Measurements from ENCODE around the gene NDUFA8. TPM values are rescaled to one million over a fixed set of nuclear protein-coding genes. Genes with fewer than 3 reads are reported as not detected.

NDUFA8 gene
- total RNA-seq (2014; rRNA removed; shearing (Covaris generic); ENCODE audit: low replicate concordance): 39.7 and 42.7 TPM in 2 replicates

- peak within 1 kb of the TSS; percentile 90 for H3K4me2 ChIP-seq (ENCODE audit: low read depth, low read length, poor library complexity, severe bottlenecking)
Observed at GRCh38 chr9:122159026-122159924, at the start of gene NDUFA8, which contains the start of gene MORN5. Gene NDUFA8 (minus strand): TSS chr9:122159779. CDS start chr9:122159677, 102 bp downstream. Gene MORN5 (plus strand): TSS chr9:122159908. CDS start chr9:122159973, 65 bp downstream.

GRCh38 chr9:122207096-122207495, 47.5 kb upstream of the NDUFA8 start:
- H3K4me2 ChIP-seq (ENCODE audit: low read depth, low read length, poor library complexity, severe bottlenecking): no peak overlapping the region
- DNase-seq: no peak
- no peaks in the 10 kb centered on the region for H3K36me3 ChIP-seq (ENCODE audit: insufficient read depth, low read length)
- H3K27ac ChIP-seq (ENCODE audit: low read length): no peak overlapping the region
- H3K79me2 ChIP-seq (ENCODE audit: low read length): no peaks in the 10 kb centered on the region
- H3K27me3 ChIP-seq (ENCODE audit: low read length): no peaks in the 10 kb centered on the region
- H3K9me2 ChIP-seq (replicated peaks; ENCODE audit: insufficient read depth, low read length): no peaks in the 10 kb centered on the region
- no peaks in the 10 kb centered on the region for H3K4me1 ChIP-seq (ENCODE audit: low read length)
- H2AFZ ChIP-seq (ENCODE audit: low read length): no peak overlapping the region
- no peaks in the 10 kb centered on the region for H3K9me3 ChIP-seq (ENCODE audit: low read length)
- H4K20me1 ChIP-seq (ENCODE audit: insufficient read depth, low read depth, low read length): no peaks in the 10 kb centered on the region
- no peak overlapping the region for H3K9ac ChIP-seq (ENCODE audit: low read length)
- H3K4me3 ChIP-seq (ENCODE audit: low read length): no peak overlapping the region

More at GRCh38 chr9:122159026-122159924, at the start of gene NDUFA8, which contains the start of gene MORN5:
- Histone ChIP-seq H3K9ac (ENCODE audit: low read length) (peak within 1 kb of the TSS; percentile 89), H3K36me3 (ENCODE audit: insufficient read depth, low read length) (no peaks in the 10 kb centered on the region; the same call in 1 of the 2 replicates), H3K27ac (ENCODE audit: low read length) (peak within 1 kb of the TSS; percentile 7; the same call in 1 of the 2 replicates), H3K4me1 (ENCODE audit: low read length) (peaks cover 32% of the 10 kb centered on the region), H3K9me2 (replicated peaks; ENCODE audit: insufficient read depth, low read length) (no peaks in the 10 kb centered on the region), H3K79me2 (ENCODE audit: low read length) (peaks cover 51% of the 10 kb centered on the region), H2AFZ (ENCODE audit: low read length) (peak within 1 kb of the TSS; percentile 58), H3K27me3 (ENCODE audit: low read length) (no peaks in the 10 kb centered on the region), H3K4me3 (ENCODE audit: low read length) (peak within 1 kb of the TSS; percentile 76), H4K20me1 (ENCODE audit: insufficient read depth, low read depth, low read length) (no peaks in the 10 kb centered on the region), H3K9me3 (ENCODE audit: low read length) (peaks cover 8% of the 10 kb centered on the region; the same call in 1 of the 2 replicates)
- peak; percentile 97 for DNase-seq

DNA sequence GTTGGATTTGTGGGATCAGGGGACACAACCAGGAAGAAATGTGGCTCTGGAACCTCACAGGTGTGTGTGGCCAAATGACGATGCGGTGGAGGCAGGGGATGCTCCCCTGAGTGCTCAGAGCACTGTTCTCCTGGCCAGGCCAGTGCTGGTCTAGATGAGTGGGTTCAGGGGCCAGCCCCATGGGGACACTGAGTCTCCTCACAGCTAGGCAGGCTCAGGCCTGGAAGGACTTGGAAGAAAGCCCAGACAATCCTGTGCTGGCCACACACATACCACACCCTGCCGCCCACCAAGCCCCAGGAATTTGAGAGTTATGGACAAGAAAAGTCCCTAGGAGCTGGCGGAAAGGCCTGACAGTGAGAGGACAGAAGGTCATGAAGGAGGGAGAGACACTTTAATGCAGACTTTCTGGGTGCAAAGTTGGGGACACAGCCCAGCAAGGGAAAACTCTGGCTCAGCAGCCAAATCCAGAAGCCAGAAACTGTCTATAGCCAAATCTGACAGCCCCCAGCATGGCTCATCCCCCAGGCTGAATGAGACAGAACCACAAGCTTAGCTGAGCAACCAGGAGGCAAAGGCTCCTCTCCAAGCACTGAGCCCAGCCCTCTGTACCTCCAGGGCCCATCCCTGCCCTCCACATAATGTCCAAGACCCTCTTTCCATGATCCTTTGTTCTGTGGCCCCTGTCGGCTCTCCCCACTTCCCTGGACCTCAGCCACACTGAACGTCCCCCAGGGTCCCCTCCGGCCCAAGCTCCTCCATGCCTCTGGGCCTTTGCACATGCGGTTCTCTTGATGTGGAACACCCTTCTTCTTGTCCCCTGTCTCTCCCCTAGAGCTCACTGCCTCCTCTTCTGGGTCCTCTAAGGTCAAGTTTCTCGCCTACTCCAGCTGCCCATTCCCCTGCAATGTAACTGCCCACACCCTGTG, 46.8 kb upstream of the NDUFA8 start:
- H3K36me3 ChIP-seq (ENCODE audit: insufficient read depth, low read length): no peaks in the 10 kb centered on the region
- H2AFZ ChIP-seq (ENCODE audit: low read length): no peak overlapping the region
- no peaks in the 10 kb centered on the region for H3K9me3 ChIP-seq (ENCODE audit: low read length)
- H3K27ac ChIP-seq (ENCODE audit: low read length): no peak overlapping the region
- H3K4me2 ChIP-seq (ENCODE audit: low read depth, low read length, poor library complexity, severe bottlenecking): no peak overlapping the region
- H4K20me1 ChIP-seq (ENCODE audit: insufficient read depth, low read depth, low read length): no peaks in the 10 kb centered on the region
- no peaks in the 10 kb centered on the region for H3K9me2 ChIP-seq (replicated peaks; ENCODE audit: insufficient read depth, low read length)
- no peaks in the 10 kb centered on the region for H3K4me1 ChIP-seq (ENCODE audit: low read length)
- DNase-seq: no peak
- H3K4me3 ChIP-seq (ENCODE audit: low read length): no peak overlapping the region
- H3K9ac ChIP-seq (ENCODE audit: low read length): no peak overlapping the region
- H3K27me3 ChIP-seq (ENCODE audit: low read length): no peaks in the 10 kb centered on the region
- no peaks in the 10 kb centered on the region for H3K79me2 ChIP-seq (ENCODE audit: low read length)

DNA sequence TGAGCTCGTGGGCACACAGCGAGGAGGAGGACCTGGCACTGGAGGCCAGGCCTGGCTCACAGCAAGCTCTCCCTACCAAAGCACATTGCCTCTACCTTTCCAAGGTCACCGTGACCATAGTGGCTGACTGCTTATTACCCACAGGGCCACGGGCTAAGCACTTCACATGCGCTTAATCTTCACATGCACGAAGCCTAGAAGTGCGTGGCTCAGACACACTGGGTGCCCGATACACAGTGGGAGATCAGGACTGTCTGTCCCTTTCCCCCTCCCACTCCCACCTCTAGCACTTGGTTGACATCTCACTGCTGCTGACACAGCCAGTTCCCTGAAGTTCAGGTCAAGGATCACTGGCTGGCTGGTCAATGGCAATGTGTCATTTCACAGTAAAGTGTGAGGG, 45.6 kb upstream of the NDUFA8 start:
- no peaks in the 10 kb centered on the region for H3K9me3 ChIP-seq (ENCODE audit: low read length)

DNA sequence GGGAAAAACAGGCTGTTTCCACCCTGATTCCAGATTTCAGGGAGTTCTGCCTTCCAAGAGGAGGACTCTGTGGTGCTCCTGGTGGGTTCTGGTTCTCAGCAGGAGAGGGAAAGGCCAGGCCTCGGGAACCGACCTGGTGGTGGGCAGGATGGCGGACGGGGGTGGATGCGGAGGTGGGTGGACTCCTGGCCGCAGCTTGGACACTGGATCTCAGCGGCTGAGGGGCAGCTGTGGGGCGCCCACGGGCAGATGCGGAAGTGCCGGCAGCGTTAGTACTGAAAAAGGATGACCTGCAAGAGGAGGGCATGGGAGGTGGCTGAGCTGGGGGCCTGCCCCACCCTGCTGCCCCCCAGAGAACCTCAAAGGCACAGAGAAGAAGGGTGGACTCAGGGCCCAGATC, 44.9 kb upstream of the NDUFA8 start:
- DNase-seq: no peak
- Histone ChIP-seq H3K4me3 (ENCODE audit: low read length) (no peak overlapping the region), H3K4me1 (ENCODE audit: low read length) (no peaks in the 10 kb centered on the region), H3K36me3 (ENCODE audit: insufficient read depth, low read length) (no peaks in the 10 kb centered on the region), H2AFZ (ENCODE audit: low read length) (no peak overlapping the region), H4K20me1 (ENCODE audit: insufficient read depth, low read depth, low read length) (no peaks in the 10 kb centered on the region), H3K9me3 (ENCODE audit: low read length) (no peaks in the 10 kb centered on the region), H3K27me3 (ENCODE audit: low read length) (no peaks in the 10 kb centered on the region), H3K4me2 (ENCODE audit: low read depth, low read length, poor library complexity, severe bottlenecking) (no peak overlapping the region), H3K79me2 (ENCODE audit: low read length) (no peaks in the 10 kb centered on the region), H3K27ac (ENCODE audit: low read length) (no peak overlapping the region), H3K9ac (ENCODE audit: low read length) (no peak overlapping the region), H3K9me2 (replicated peaks; ENCODE audit: insufficient read depth, low read length) (no peaks in the 10 kb centered on the region)

More for the DNA sequence above, 45.6 kb upstream of the NDUFA8 start:
- Histone ChIP-seq H3K27me3 (ENCODE audit: low read length) (no peaks in the 10 kb centered on the region), H3K4me1 (ENCODE audit: low read length) (no peaks in the 10 kb centered on the region), H3K36me3 (ENCODE audit: insufficient read depth, low read length) (no peaks in the 10 kb centered on the region), H3K9me2 (replicated peaks; ENCODE audit: insufficient read depth, low read length) (no peaks in the 10 kb centered on the region), H3K4me3 (ENCODE audit: low read length) (no peak overlapping the region), H3K27ac (ENCODE audit: low read length) (no peak overlapping the region), H3K4me2 (ENCODE audit: low read depth, low read length, poor library complexity, severe bottlenecking) (no peak overlapping the region), H2AFZ (ENCODE audit: low read length) (no peak overlapping the region), H3K9ac (ENCODE audit: low read length) (no peak overlapping the region), H3K79me2 (ENCODE audit: low read length) (no peaks in the 10 kb centered on the region), H4K20me1 (ENCODE audit: insufficient read depth, low read depth, low read length) (no peaks in the 10 kb centered on the region)
- no peak for DNase-seq

DNA sequence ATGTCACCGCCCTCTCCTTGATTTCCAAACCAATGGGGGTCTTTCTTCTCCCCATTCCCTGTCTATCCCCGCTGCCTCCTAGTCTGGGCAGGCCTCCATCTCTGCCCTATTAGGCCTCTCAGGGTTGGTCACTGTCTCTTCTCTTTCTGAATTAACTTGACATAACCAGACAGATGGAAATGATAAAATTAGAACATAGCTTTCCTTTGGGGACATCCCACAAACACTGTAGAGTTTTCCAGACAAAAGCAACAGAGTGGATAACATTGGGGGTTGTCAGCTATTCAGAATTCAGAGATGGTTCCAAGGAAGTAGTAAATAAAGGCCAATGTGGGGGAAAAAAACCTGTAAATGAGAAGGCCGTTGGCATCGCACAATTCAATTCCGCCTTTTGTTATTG, 44.5 kb upstream of the NDUFA8 start:
- Histone ChIP-seq H3K79me2 (ENCODE audit: low read length) (no peaks in the 10 kb centered on the region), H3K36me3 (ENCODE audit: insufficient read depth, low read length) (no peaks in the 10 kb centered on the region), H3K9ac (ENCODE audit: low read length) (no peak overlapping the region), H3K27me3 (ENCODE audit: low read length) (no peaks in the 10 kb centered on the region), H3K4me2 (ENCODE audit: low read depth, low read length, poor library complexity, severe bottlenecking) (no peak overlapping the region), H3K9me3 (ENCODE audit: low read length) (no peaks in the 10 kb centered on the region), H3K9me2 (replicated peaks; ENCODE audit: insufficient read depth, low read length) (no peaks in the 10 kb centered on the region), H3K27ac (ENCODE audit: low read length) (no peak overlapping the region), H3K4me1 (ENCODE audit: low read length) (no peaks in the 10 kb centered on the region), H2AFZ (ENCODE audit: low read length) (no peak overlapping the region), H4K20me1 (ENCODE audit: insufficient read depth, low read depth, low read length) (no peaks in the 10 kb centered on the region), H3K4me3 (ENCODE audit: low read length) (no peak overlapping the region)
- DNase-seq: no peak

DNA sequence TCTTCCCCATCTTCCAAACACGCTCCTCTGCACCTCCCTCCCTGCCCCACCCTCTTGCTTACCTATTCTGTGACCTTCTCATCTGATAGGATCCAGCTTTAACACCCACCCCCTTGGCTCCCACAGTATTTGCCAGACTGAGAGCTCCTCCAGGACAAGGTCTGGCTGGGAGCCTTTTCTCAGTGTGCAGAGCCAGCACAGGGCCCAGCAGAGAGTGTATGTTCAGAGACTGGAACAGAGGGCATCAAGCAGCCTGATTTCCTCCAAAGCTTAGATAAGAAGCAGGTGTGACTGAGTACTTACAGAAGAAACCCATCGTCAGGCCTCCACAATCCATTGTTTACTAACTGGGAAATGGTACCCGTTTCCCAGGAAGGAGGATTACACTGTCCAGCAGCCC, 42.5 kb upstream of the NDUFA8 start:
- no peak for DNase-seq
- Histone ChIP-seq H3K27me3 (ENCODE audit: low read length) (no peaks in the 10 kb centered on the region), H3K79me2 (ENCODE audit: low read length) (no peaks in the 10 kb centered on the region), H3K9me2 (replicated peaks; ENCODE audit: insufficient read depth, low read length) (no peaks in the 10 kb centered on the region), H3K27ac (ENCODE audit: low read length) (no peak overlapping the region), H2AFZ (ENCODE audit: low read length) (no peak overlapping the region), H3K36me3 (ENCODE audit: insufficient read depth, low read length) (no peaks in the 10 kb centered on the region), H3K9me3 (ENCODE audit: low read length) (no peaks in the 10 kb centered on the region), H3K9ac (ENCODE audit: low read length) (no peak overlapping the region), H3K4me1 (ENCODE audit: low read length) (no peaks in the 10 kb centered on the region), H4K20me1 (ENCODE audit: insufficient read depth, low read depth, low read length) (no peaks in the 10 kb centered on the region), H3K4me2 (ENCODE audit: low read depth, low read length, poor library complexity, severe bottlenecking) (no peak overlapping the region), H3K4me3 (ENCODE audit: low read length) (no peak overlapping the region)

GRCh38 chr9:122201641-122202040, 42.1 kb upstream of the NDUFA8 start:
- Histone ChIP-seq H3K79me2 (ENCODE audit: low read length) (no peaks in the 10 kb centered on the region), H3K9me2 (replicated peaks; ENCODE audit: insufficient read depth, low read length) (no peaks in the 10 kb centered on the region), H3K9ac (ENCODE audit: low read length) (no peak overlapping the region), H3K4me2 (ENCODE audit: low read depth, low read length, poor library complexity, severe bottlenecking) (no peak overlapping the region), H4K20me1 (ENCODE audit: insufficient read depth, low read depth, low read length) (no peaks in the 10 kb centered on the region), H3K27ac (ENCODE audit: low read length) (no peak overlapping the region), H3K36me3 (ENCODE audit: insufficient read depth, low read length) (no peaks in the 10 kb centered on the region), H2AFZ (ENCODE audit: low read length) (no peak overlapping the region), H3K4me3 (ENCODE audit: low read length) (no peak overlapping the region), H3K9me3 (ENCODE audit: low read length) (no peaks in the 10 kb centered on the region), H3K27me3 (ENCODE audit: low read length) (no peaks in the 10 kb centered on the region), H3K4me1 (ENCODE audit: low read length) (no peaks in the 10 kb centered on the region)
- DNase-seq: no peak
